Measurements from ENCODE around the gene TIGD1. TPM values are rescaled to one million over a fixed set of nuclear protein-coding genes. Genes with fewer than 3 reads are reported as not detected.

Gene TIGD1
- polyA plus RNA-seq, 3 donors: 1.6 to 4.1 (median 2.1) TPM

- H2AFZ ChIP-seq (ENCODE audit: insufficient read depth, low read depth, low read length, poor library complexity, severe bottlenecking): no peak overlapping the region
- peak overlapping the region in 1 of 7 donors; percentile 77 for H3K27ac Mint-ChIP-seq
- intact Hi-C loops (cut with micrococcal nuclease): no loop called here
These were observed 37.7 kb upstream of the TIGD1 start for GRCh38 chr2:232588031-232588430.

GRCh38 chr2:232587512-232587911, 37.2 kb upstream of the TIGD1 start:
- intact Hi-C loops (cut with micrococcal nuclease): no loop called here
- Histone ChIP-seq H3K79me2 (ENCODE audit: insufficient read depth, low read length) (no peaks in the 10 kb centered on the region), H3K27ac (ENCODE audit: low read depth in 1 of 2, low read length in 2 of 2) (no peak overlapping the region), H3K9me3 (replicated peaks in 1 of 2; ENCODE audit: control insufficient read depth in 1 of 2, insufficient read depth in 1 of 2, low read length in 2 of 2) (no peaks in the 10 kb centered on the region), H4K20me1 (ENCODE audit: insufficient read depth, low read length) (no peaks in the 10 kb centered on the region), H3K4me3 (replicated peaks in 1 of 3; ENCODE audit: low read depth in 2 of 3, low read length in 3 of 3) (no peak overlapping the region), H3K9ac (ENCODE audit: insufficient read depth, low read length, poor library complexity, severe bottlenecking) (no peak overlapping the region), H2AFZ (ENCODE audit: insufficient read depth, low read depth, low read length, poor library complexity, severe bottlenecking) (no peak overlapping the region), H3K36me3 (replicated peaks in 1 of 2; ENCODE audit: control insufficient read depth in 1 of 2, insufficient read depth in 2 of 2, low read length in 2 of 2) (peaks cover 7 to 21% of the 10 kb centered on the region in 2 donors), H3K4me1 (ENCODE audit: control insufficient read depth in 1 of 2, insufficient read depth in 2 of 2, low read length in 2 of 2) (peaks cover 14% of the 10 kb centered on the region in 2 donors), H3K4me2 (replicated peaks; ENCODE audit: extremely low read depth, low read length, poor library complexity, severe bottlenecking) (no peak overlapping the region), H3K27me3 (ENCODE audit: control insufficient read depth in 2 of 2, insufficient read depth in 2 of 2, low read length in 2 of 2) (no peaks in the 10 kb centered on the region)
- peaks cover 0 to 2% (median 0%) of the 10 kb centered on the region in 7 donors for H3K9me3 Mint-ChIP-seq
- H3K27ac Mint-ChIP-seq: peak overlapping the region in 3 of 7 donors; percentile 10 to 47 (median 34)
- peak overlapping the region in 1 of 2 donors; percentile 55 for H3K4me3 Mint-ChIP-seq
- TF ChIP-seq CTCF (IDR thresholded peaks at IDR 0.05): no peak
- no peak for DNase-seq
- peaks cover 0 to 2% (median 0%) of the 10 kb centered on the region in 3 donors for H3K27me3 Mint-ChIP-seq (ENCODE audit: low read depth in 3 of 3)
- WGBS (ENCODE audit: insufficient coverage): 100% methylated on average over 1 of the region's 7 CpGs
- peaks cover 17% of the 10 kb centered on the region for H3K4me1 Mint-ChIP-seq
- H3K36me3 Mint-ChIP-seq: peaks cover 19% of the 10 kb centered on the region in 2 donors

More at GRCh38 chr2:232588031-232588430, 37.7 kb upstream of the TIGD1 start:
- Mint-ChIP-seq H3K36me3 (peaks cover 13 to 14% of the 10 kb centered on the region in 2 donors), H3K4me1 (peaks cover 17% of the 10 kb centered on the region), H3K9me3 (peaks cover 0 to 2% (median 0%) of the 10 kb centered on the region in 7 donors), H3K27me3 (ENCODE audit: low read depth in 3 of 3) (peaks cover 0 to 2% (median under 1%) of the 10 kb centered on the region in 3 donors), H3K4me3 (no peak overlapping the region)
- Histone ChIP-seq H3K79me2 (ENCODE audit: insufficient read depth, low read length) (no peaks in the 10 kb centered on the region), H3K9me3 (replicated peaks in 1 of 2; ENCODE audit: control insufficient read depth in 1 of 2, insufficient read depth in 1 of 2, low read length in 2 of 2) (no peaks in the 10 kb centered on the region), H3K27ac (ENCODE audit: low read depth in 1 of 2, low read length in 2 of 2) (no peak overlapping the region), H3K4me2 (replicated peaks; ENCODE audit: extremely low read depth, low read length, poor library complexity, severe bottlenecking) (no peak overlapping the region), H4K20me1 (ENCODE audit: insufficient read depth, low read length) (no peaks in the 10 kb centered on the region), H3K9ac (ENCODE audit: insufficient read depth, low read length, poor library complexity, severe bottlenecking) (no peak overlapping the region), H3K4me3 (replicated peaks in 1 of 3; ENCODE audit: low read depth in 2 of 3, low read length in 3 of 3) (no peak overlapping the region), H3K27me3 (ENCODE audit: control insufficient read depth in 2 of 2, insufficient read depth in 2 of 2, low read length in 2 of 2) (no peaks in the 10 kb centered on the region), H3K36me3 (replicated peaks in 1 of 2; ENCODE audit: control insufficient read depth in 1 of 2, insufficient read depth in 2 of 2, low read length in 2 of 2) (peaks cover 3 to 16% of the 10 kb centered on the region in 2 donors), H3K4me1 (ENCODE audit: control insufficient read depth in 1 of 2, insufficient read depth in 2 of 2, low read length in 2 of 2) (peaks cover 14% of the 10 kb centered on the region in 2 donors)
- WGBS (ENCODE audit: insufficient coverage): 97% methylated on average over 8 of the region's 8 CpGs
- DNase-seq: no peak
- TF ChIP-seq CTCF (IDR thresholded peaks at IDR 0.05): no peak
